HCT116 (cell line): ENCODE results near the gene BCAR3. TPM values are rescaled to one million over a fixed set of nuclear protein-coding genes. Genes with fewer than 3 reads are reported as not detected.

Source experiments
- ATAC-seq: fragments of 200-7000 bp; cut with Tn5 transposase; 2 replicates; pipeline ENCODE4 v1.9.1; 2020; ENCODE audit warnings: mild to moderate bottlenecking, moderate library complexity
- BruUV-seq: library from RNA; stranded (reverse); fragments of 400-500 nt; replicated peaks from 2 replicates; lab custom pipeline; 2021; lab: Mats Ljungman, UMichigan
- CTCF ChIA-PET: fragments of 300-600 bp; sonication (Branson Sonifier 250); formaldehyde crosslinking; loops from one replicate; lab custom pipeline; 2021; ENCODE audit warnings: antibody characterized with exemption; lab: Charles Lee
- POLR2A ChIA-PET: fragments of 300-600, 350-600 bp; sonication (Branson Sonifier 250); formaldehyde crosslinking; loops from one replicate; lab custom pipeline; 2021; ENCODE audit warnings: antibody characterized with exemption; lab: Charles Lee
- RAD21 ChIA-PET, 2 experiments: fragments of 300-600 bp; sonication (Branson Sonifier 250); formaldehyde crosslinking; loops; one replicate each; lab custom pipeline; 2023; ENCODE audit warnings: low total read pairs in 2 of 2; ENCODE audit not compliant: uncharacterized antibody in 2 of 2, unreplicated experiment in 2 of 2, low non-redundant PET in 1 of 2; lab: Charles Lee
- DNase-seq: peaks from one replicate; pipeline ENCODE4 v3.0.0-alpha.2; 2010; ENCODE audit warnings: low read depth, low spot score
- H2AFZ ChIP-seq: fragments of 200-600 bp; shearing (Covaris generic), sonication (generic); 2 replicates; pipeline ENCODE4 v1.6.1; 2017; ENCODE audit warnings: low read depth, mixed run types, mixed read lengths, antibody characterized with exemption, low read length; ENCODE audit not compliant: poor library complexity, severe bottlenecking
- H3K27ac ChIP-seq: 2 replicates; pipeline ENCODE4 v1.5.1; 2012; ENCODE audit warnings: low read depth, low read length
- H3K27me3 ChIP-seq: fragments of 200-600 bp; sonication (generic); 2 replicates; pipeline ENCODE4 v1.6.1; 2016; ENCODE audit warnings: mixed run types, low read length, mixed read lengths; ENCODE audit not compliant: insufficient read depth
- H3K36me3 ChIP-seq, 2 experiments: fragments of 200-500 bp in 1 of 2; fragments of 200-600 bp in 1 of 2; sonication (Bioruptor generic) in 1 of 2; sonication (generic) in 1 of 2; 2 replicates each; pipeline versions ENCODE4 v1.5.1 to v1.6.1; 2014 to 2016; ENCODE audit warnings: low read length in 2 of 2, inconsistent platforms in 1 of 2, mixed read lengths in 1 of 2, mixed run types in 1 of 2; ENCODE audit not compliant: insufficient read depth in 2 of 2, control insufficient read depth in 1 of 2
- H3K4me1 ChIP-seq, 2 experiments: fragments of 200-600 bp in 1 of 2; sonication (generic) in 1 of 2; 2 replicates each; pipeline versions ENCODE4 v1.5.1 to v1.6.1; 2012 to 2017; ENCODE audit warnings: low read length in 2 of 2, inconsistent platforms in 1 of 2, mild to moderate bottlenecking in 1 of 2, mixed read lengths in 1 of 2, mixed run types in 1 of 2, moderate library complexity in 1 of 2; ENCODE audit not compliant: insufficient read depth in 2 of 2, control insufficient read depth in 1 of 2
- H3K4me2 ChIP-seq: fragments of 200-600 bp; sonication (generic); 2 replicates; pipeline ENCODE4 v1.6.1; 2017; ENCODE audit warnings: mixed run types, low read length, mixed read lengths
- H3K4me3 ChIP-seq, 2 experiments: fragments of 200-600 bp in 1 of 2; sonication (generic) in 1 of 2; replicated peaks in 1 of 2; 2 replicates each; pipeline ENCODE4 v1.5.1; 2011 to 2016; ENCODE audit warnings: low read length in 2 of 2, control low read depth in 1 of 2, low read depth in 1 of 2, mild to moderate bottlenecking in 1 of 2, mixed read lengths in 1 of 2, mixed run types in 1 of 2
- H3K79me2 ChIP-seq: fragments of 200-600 bp; sonication (generic); 2 replicates; pipeline ENCODE4 v1.6.1; 2017; ENCODE audit warnings: mild to moderate bottlenecking, mixed run types, low read length, moderate library complexity, mixed read lengths; ENCODE audit not compliant: insufficient read depth
- H3K9ac ChIP-seq: fragments of 200-600 bp; sonication (generic); 2 replicates; pipeline ENCODE4 v1.6.1; 2016; ENCODE audit warnings: low read length, mixed read lengths
- H3K9me2 ChIP-seq: fragments of 200-600 bp; sonication (generic), shearing (Covaris generic); 2 replicates; pipeline ENCODE4 v1.6.1; 2017; ENCODE audit warnings: mixed run types, mild to moderate bottlenecking, moderate library complexity; ENCODE audit not compliant: insufficient read depth
- H3K9me3 ChIP-seq, 2 experiments: fragments of 200-500 bp in 1 of 2; fragments of 200-600 bp in 1 of 2; sonication (Bioruptor generic) in 1 of 2; sonication (generic) in 1 of 2; 2 replicates each; pipeline ENCODE4 v1.6.1; 2014 to 2017; ENCODE audit warnings: low read length in 2 of 2, mixed read lengths in 2 of 2, inconsistent platforms in 1 of 2, low read depth in 1 of 2, mild to moderate bottlenecking in 1 of 2, mixed run types in 1 of 2, moderate library complexity in 1 of 2; ENCODE audit not compliant: control insufficient read depth in 1 of 2, insufficient read depth in 1 of 2
- H4K20me1 ChIP-seq: fragments of 200-600 bp; sonication (generic), shearing (Covaris generic); 2 replicates; pipeline ENCODE4 v1.6.1; 2017; ENCODE audit warnings: mixed run types, mild to moderate bottlenecking, moderate library complexity; ENCODE audit not compliant: insufficient read depth
- EGR1 ChIP-seq: IDR thresholded peaks from 2 replicates; pipeline ENCODE4 v1.6.1; 2012; ENCODE audit warnings: low read depth
- ELF1 ChIP-seq: IDR thresholded peaks from 2 replicates; pipeline ENCODE4 v1.6.1; 2012; ENCODE audit warnings: low read depth, borderline replicate concordance
- FOSL1 ChIP-seq: IDR thresholded peaks from 2 replicates; pipeline ENCODE4 v1.6.1; 2012; ENCODE audit warnings: low read depth
- JUND ChIP-seq: IDR thresholded peaks from 2 replicates; pipeline ENCODE4 v1.6.1; 2012
- POLR2AphosphoS5 ChIP-seq: IDR thresholded peaks from 2 replicates; pipeline ENCODE4 v1.6.1; 2011; ENCODE audit warnings: mild to moderate bottlenecking, low read depth, low read length, moderate library complexity
- RAD21 ChIP-seq: IDR thresholded peaks from 2 replicates; pipeline ENCODE4 v1.6.1; 2012; ENCODE audit warnings: low read depth, mild to moderate bottlenecking
- SIN3A ChIP-seq: IDR thresholded peaks from 2 replicates; pipeline ENCODE4 v1.6.1; 2012; ENCODE audit warnings: low read depth
- ZNF274 ChIP-seq: fragments of 200-500 bp; sonication (Bioruptor generic); IDR thresholded peaks from 2 replicates; pipeline ENCODE4 v1.6.1; 2014; ENCODE audit warnings: mild to moderate bottlenecking, low read depth, low read length, inconsistent platforms
- intact Hi-C: fragments of 100-400 bp; cut with micrococcal nuclease; formaldehyde crosslinking; loops from 2 replicates; pipeline ENCODE4 v1.10.0; 2022
- total RNA-seq: library from RNA; stranded (reverse); gene quantifications from one replicate; pipeline ENCODE4 v1.2.1, GENCODE V29; 2021; ENCODE audit not compliant: unreplicated experiment
- TF ChIP-seq, protein P1 (sequence below): IDR thresholded peaks from 2 replicates; pipeline ENCODE4 v1.6.1; 2012
- TF ChIP-seq, protein P2 (sequence below): IDR thresholded peaks from 2 replicates; pipeline ENCODE4 v1.6.1; 2012
- TF ChIP-seq, protein P3 (sequence below), 3 experiments: fragments of 200-600 bp in 1 of 3; sonication (generic) in 1 of 3; IDR thresholded peaks in 2 of 3; conservative IDR thresholded peaks in 1 of 3; 2 replicates each; pipeline ENCODE4 v1.5.1; 2012 to 2017; ENCODE audit warnings: low read depth in 2 of 3, low read length in 2 of 3, antibody characterized with exemption in 1 of 3, borderline replicate concordance in 1 of 3, control low read depth in 1 of 3, mild to moderate bottlenecking in 1 of 3, mixed read lengths in 1 of 3, mixed run types in 1 of 3, moderate library complexity in 1 of 3; ENCODE audit not compliant: insufficient read depth in 1 of 3

Gene BCAR3
- total RNA-seq, 1 experiment from 2014 or later: 24.5 TPM

DNA sequence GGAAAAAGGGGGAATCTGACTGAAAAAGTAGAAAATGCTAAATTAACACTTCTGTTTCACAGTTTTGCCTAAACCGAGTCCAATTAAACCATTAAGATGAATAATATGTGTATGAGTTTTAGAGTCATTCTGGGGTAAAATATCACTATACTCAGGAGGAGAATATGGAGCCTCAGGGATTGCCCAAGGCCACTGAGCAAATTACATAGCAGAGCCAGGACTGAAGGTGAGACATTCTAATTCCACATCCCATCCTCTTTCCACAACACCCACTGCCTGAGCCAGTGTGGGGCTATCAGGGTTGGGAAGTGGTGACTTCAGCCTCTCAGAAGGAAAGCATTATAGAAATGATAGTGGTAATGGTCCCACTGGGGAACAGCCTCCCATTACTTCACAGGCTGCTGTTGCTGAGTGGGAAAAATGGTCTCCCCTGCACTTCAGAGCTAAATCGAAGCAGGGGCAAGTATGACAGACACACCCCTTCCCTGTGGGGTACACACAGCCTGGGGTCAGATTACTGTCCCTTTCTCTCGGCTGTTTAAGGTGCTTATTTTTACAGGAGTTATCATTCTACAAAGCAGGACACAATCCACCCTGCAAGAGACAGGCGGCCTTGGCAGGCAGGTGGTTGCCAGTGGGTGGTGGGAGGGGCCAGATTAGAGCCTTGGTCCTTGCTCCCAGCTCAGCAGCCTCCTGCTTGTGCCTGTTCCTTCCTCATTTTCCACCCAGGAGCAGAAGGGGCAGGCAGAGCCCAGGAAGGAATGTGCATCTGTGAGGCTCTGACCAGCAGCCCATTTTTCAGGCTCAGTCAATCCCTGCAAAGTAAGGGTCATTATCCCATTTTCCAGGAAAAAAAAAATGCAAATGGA lies 9.5 kb upstream of the BCAR3 start:
- intact Hi-C loops: no loop called here
- H3K27ac ChIP-seq: no peak overlapping the region
- no peaks in the 10 kb centered on the region for H3K9me3 ChIP-seq
- no peaks in the 10 kb centered on the region for H4K20me1 ChIP-seq
- H3K4me1 ChIP-seq: peaks cover 39 to 73% of the 10 kb centered on the region in 2 experiments
- no peaks in the 10 kb centered on the region for H3K27me3 ChIP-seq
- CTCF ChIA-PET: no interaction called here
- no peak overlapping the region for H2AFZ ChIP-seq
- RAD21 ChIA-PET: no interaction called here
- TF ChIP-seq ZNF274 (no peak), SIN3A (no peak), EGR1 (no peak), ELF1 (no peak), RAD21 (no peak), FOSL1 (no peak), POLR2AphosphoS5 (no peak), JUND (no peak)
- TF ChIP-seq, protein P1, sequence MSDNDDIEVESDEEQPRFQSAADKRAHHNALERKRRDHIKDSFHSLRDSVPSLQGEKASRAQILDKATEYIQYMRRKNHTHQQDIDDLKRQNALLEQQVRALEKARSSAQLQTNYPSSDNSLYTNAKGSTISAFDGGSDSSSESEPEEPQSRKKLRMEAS: no peak
- TF ChIP-seq, protein P2, sequence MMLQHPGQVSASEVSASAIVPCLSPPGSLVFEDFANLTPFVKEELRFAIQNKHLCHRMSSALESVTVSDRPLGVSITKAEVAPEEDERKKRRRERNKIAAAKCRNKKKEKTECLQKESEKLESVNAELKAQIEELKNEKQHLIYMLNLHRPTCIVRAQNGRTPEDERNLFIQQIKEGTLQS: no peak
- TF ChIP-seq, protein P3, sequence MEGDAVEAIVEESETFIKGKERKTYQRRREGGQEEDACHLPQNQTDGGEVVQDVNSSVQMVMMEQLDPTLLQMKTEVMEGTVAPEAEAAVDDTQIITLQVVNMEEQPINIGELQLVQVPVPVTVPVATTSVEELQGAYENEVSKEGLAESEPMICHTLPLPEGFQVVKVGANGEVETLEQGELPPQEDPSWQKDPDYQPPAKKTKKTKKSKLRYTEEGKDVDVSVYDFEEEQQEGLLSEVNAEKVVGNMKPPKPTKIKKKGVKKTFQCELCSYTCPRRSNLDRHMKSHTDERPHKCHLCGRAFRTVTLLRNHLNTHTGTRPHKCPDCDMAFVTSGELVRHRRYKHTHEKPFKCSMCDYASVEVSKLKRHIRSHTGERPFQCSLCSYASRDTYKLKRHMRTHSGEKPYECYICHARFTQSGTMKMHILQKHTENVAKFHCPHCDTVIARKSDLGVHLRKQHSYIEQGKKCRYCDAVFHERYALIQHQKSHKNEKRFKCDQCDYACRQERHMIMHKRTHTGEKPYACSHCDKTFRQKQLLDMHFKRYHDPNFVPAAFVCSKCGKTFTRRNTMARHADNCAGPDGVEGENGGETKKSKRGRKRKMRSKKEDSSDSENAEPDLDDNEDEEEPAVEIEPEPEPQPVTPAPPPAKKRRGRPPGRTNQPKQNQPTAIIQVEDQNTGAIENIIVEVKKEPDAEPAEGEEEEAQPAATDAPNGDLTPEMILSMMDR (IDR thresholded peaks at IDR 0.05 in 2 of 3, conservative IDR thresholded peaks at IDR 0.05 in 1 of 3; ENCODE audit: borderline replicate concordance in 1 of 3, insufficient read depth in 1 of 3, low read depth in 2 of 3, low read length in 2 of 3): no peak
- H3K9ac ChIP-seq: peak overlapping the region; percentile 71
- H3K4me3 ChIP-seq: no peak overlapping the region
- H3K36me3 ChIP-seq: no peaks in the 10 kb centered on the region
- no peak for ATAC-seq
- no peak for DNase-seq
- H3K9me2 ChIP-seq: no peaks in the 10 kb centered on the region
- H3K4me2 ChIP-seq: peak overlapping the region; percentile 74
- BruUV-seq: no TSS peak
- H3K79me2 ChIP-seq: no peaks in the 10 kb centered on the region
- POLR2A ChIA-PET: interaction anchor here (1.0 to 3.6 kb wide), 5 partner anchors 10 to 123 kb away, joined by 3 to 23 read pairs (median 3); partner anchors contain the start of gene BCAR3
